ENCODE results near the gene RPF1.
"Not testable (repeated sequence)": the region's sequence is repeated elsewhere in the genome, so short reads cannot be mapped to it uniquely, and the experiment has no call there.

The RPF1 gene, protein sequence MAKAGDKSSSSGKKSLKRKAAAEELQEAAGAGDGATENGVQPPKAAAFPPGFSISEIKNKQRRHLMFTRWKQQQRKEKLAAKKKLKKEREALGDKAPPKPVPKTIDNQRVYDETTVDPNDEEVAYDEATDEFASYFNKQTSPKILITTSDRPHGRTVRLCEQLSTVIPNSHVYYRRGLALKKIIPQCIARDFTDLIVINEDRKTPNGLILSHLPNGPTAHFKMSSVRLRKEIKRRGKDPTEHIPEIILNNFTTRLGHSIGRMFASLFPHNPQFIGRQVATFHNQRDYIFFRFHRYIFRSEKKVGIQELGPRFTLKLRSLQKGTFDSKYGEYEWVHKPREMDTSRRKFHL

DNA sequence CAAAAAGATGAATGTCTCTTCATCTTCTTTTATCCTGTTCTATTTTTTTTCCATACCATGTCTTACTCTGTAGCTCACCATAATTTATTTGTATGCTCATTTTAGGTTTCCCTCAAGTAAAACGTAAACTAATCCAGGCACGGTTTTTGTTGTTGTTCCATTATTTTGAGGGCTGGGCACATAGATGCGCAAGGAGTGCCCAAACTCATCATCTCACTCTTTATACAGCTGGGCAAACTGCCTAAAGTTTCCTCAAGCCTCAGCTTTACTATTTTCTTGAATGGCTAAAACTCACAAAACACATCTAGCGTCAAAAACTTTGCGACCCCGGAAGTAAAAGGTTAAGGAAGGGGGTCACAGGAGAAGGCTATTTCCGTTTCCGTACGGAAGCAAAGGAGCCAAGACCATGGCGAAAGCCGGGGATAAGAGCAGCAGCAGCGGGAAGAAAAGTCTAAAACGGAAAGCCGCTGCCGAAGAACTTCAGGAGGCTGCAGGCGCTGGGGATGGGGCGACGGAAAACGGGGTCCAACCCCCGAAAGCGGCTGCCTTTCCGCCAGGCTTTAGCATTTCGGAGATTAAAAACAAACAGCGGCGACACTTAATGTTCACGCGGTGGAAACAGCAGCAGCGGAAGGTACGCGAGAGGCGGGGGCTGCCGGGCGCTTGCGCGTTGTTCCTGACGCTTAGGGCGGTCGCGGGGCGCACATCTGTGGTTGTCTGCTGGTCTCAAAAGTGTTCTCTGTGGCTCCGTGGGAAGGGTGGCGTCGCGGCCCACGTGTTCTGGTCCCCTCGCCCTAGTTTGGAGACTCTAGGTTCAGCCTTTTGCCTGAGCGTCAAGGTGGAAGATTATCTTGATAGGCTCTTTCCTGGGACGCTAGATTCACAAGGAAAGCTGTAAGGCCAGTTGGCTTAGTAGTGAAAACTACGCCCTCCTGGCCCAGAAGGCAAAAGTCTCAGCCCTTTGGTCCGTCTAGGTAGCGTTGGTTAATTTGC lies at the start of gene RPF1:
Gene RPF1 (plus strand): TSS at position 391 of the 993 bp plus-strand sequence. CDS start 16 bp downstream, at position 407.
- DNase-seq (ENCODE audit: low spot score), result peak; percentile 83

DNA sequence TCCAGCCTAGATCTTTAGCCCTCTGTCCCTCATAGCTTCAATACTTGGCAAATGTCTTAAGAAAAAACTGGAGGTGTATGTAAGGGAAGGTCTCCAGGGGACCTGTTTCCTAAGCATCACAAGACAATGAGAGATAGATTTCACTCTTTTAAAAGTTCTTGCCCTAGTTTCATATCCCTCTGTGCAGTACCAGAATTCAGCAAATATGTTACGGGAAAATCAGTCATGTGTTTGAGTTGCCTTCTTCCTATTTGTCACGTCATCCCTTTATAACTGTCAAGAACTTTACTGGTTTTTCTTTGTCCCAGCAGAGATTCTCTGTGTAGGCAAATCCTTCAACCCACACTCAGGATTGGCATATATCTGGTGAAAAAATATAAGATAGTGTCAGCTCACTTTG lies 48.5 kb upstream of the RPF1 start:
- DNase-seq (ENCODE audit: low spot score), result no peak

DNA sequence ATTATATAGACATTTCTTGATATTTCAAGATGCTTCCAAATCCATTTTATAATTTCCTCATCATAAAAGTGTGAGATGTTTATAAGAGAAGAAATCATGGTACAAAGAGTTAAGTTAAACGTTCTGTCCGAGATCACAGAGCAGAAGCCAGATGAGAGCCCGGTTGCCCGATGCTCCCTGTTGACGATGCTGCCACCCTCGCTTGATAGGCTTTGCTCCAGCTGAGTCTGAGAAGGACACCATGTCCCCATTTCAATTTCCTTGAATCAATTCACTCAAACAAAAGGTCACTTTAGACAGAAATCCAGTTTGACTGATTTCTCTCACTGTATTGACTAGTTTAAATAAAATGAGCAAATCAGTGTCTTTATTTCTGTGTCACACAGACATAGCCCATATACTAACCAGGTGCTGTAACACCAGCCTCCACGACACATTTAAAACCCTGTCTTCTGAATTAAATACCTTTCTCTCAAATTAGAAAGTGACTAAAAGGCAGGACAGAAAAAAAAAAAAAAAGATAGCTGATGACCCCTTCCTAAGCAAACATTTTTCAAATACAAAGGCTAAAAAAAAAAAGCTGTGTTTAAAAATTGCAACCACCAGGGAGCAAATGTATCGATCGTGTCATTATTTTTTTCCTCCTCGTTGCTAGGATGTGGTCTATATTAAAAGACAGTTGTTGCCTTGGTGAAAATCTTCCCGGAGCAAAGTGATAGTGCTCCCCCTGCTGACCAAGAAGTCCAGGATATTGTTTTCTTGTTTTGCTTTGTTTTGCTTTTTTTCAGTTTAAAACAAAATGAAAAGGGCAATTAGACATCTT lies 45.6 kb upstream of the RPF1 start:
- DNase-seq (ENCODE audit: low spot score), result peak; percentile 80

DNA sequence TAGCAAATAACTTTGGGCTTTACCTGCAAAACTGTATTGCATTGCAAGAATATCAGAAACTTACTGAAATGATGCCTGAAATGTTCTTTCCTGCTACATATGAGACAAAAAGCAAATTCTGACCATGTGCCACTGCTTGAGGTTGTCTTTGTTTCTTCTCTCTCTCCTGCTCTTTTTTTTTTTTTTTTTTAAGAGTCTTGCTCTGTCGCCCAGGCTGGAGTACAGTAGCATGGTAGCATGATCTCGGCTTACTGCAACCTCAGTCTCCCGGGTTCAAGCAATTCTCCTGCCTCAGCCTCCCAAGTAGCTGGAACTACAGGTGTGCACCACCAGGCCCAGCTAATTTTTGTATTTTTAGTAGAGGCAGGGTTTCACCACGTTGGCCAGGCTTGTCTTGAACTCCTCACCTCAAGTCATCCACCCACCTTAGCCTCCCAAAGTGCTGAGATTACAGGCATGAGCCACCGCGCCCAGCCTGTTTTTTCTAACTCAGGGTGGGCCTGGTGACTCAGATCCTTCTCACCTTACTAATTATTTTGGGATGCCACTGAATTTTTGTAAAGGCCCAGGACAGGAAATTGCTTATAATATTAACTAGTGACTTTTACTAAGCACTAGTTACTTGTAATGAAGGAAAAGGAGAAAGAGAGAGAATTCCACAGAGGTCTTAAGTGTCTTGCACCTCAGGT lies 44.8 kb upstream of the RPF1 start:
- DNase-seq (ENCODE audit: low spot score), result no peak

DNA sequence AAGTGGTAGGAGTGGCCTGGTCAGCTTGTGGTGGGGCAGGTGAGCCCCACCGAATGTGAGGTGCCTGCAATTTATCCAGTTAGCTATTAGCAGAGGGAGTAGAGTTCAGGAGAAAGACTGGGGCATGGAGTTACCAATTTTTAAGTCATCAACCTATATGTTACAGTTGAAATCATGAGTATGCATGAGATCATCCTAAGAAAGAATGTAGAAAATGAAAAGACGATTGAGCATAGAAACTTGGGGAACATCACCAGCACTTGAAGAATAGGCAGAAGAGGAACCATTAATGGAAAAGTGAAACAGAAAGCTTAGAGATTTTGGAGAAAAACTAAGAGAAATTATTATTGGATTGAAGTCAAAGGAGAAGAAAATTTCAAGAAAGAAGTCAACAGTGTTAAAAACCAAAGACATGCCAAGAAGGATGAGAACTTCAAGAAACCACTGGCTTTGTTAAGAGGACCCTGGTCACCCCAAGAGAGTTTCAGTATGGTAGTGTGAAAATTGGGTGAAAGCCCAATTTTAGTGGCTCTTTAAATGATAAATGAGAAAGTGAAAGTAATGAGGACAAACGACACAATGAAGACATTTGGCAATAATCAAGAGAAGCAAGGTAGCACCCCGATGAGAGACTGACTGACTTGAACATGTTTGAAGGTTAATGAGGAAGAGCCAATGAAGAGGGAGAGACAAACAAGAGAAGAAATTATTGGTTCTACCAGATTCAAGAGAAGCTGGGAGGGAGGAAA lies 44.1 kb upstream of the RPF1 start:
- no peak for DNase-seq (ENCODE audit: low spot score)

DNA sequence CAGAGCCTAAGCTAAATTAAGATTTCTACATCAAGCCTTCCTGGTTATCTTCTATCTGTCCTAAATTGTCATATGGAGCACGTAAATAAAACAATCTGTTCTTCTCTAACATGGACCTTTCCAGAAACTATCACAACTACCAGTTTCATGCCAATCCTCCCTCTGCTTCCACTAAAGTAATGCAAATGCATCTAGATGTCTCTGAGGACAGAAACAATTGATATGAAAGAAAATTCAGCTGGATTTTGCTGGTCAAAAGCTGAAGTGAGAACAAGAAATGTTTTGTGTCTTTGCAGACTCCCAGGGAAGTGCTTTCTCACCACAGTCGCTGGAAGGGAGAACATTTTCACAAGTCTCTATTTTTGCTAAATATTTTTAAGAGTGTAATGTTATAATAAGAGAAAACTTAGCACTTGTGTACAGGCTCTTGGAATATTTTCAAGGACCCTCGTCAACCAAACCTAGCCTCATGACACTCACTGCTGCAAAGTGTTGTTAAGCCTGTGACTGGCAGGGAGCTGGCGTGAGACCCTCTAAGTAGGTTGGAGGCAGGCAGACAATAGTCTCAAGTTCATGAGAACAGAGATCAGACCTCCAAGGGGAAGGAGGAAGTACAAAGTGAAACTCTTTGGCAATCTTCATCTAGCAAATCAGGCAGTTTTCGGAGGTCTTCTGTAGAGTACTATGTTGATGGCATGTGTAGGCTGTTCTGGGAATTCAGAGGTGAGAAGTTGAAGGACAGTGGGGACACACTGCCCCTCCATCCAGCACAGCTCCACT lies 42.0 kb upstream of the RPF1 start:
- DNase-seq (ENCODE audit: low spot score), result no peak

DNA sequence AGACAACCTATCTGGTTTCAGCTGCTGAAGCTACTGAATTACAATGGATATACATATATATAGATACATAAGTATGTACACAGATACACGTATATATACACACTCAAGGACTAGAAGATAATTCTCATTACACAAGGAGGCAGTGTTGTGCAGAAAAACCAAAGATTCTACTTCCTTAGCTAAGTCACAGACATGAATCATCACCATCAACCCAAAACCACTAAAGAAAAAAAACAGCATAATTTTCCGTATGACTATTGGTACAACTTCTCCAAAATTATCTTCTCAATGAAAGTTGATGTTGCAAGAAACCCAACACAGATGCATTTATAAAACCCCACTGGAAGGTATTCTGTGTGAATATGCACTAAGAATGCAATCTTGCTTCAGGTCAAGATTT lies 36.8 kb upstream of the RPF1 start:
- peak; percentile 29 for DNase-seq (ENCODE audit: low spot score)

DNA sequence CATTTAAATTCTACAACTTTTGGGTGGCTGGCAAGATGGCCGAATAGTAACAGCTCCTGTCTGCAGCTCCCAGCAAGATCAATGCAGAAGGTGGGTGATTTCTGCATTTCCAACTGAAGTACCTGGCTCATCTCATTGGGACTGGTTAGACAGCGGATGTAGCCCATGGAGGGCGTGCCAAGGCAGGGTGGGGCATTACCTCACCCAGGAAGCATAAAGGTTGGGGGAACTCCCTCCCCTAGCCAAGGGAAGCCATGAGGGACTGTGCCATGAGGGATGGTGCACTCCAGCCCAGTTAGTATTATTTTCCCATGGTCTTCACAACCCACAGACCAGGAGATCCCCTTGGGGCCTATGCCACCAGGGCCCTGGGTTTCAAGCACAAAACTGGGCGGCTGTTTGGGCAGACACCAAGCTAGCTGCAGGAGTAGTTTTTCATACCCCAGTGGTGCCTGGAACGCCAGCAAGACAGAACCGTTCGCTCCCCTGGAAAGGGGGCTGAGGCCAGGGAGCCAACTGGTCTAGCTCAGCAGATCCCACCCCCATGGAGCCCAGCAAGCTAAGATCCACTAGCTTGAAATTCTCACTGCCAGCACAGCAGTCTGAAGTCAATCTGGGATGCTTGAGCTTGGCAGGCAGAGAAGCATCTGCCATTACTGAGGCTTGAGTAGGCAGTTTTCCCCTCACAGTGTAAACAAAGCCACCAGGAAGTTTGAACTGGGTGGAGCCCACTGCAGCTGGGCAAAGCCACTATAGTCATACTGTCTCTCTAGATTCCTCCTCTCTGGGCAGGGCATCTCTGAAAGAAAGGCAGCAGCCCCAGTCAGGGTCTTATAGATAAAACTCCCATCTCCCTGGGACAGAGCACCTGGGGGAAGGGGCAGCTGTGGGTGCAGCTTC lies 36.1 kb upstream of the RPF1 start:
- not testable (repeated sequence) for DNase-seq (ENCODE audit: low spot score)

DNA sequence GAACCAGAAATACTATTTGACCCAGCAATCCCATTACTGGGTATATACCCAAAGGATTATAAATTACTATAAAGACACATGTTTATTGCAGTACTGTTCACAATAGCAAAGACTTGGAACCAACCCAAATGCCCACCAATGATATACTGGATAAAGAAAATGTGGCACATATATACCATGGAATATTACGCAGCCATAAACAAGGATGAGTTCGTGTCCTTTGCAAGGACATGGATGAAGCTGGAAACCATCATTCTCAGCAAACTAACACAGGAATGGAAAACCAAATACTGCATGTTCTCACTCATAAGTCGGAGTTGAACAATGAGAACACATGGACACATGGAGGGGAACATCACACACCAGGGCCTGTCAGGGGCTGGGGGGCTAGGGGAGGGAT lies 30.4 kb upstream of the RPF1 start:
- DNase-seq (ENCODE audit: low spot score), result not testable (repeated sequence)

DNA sequence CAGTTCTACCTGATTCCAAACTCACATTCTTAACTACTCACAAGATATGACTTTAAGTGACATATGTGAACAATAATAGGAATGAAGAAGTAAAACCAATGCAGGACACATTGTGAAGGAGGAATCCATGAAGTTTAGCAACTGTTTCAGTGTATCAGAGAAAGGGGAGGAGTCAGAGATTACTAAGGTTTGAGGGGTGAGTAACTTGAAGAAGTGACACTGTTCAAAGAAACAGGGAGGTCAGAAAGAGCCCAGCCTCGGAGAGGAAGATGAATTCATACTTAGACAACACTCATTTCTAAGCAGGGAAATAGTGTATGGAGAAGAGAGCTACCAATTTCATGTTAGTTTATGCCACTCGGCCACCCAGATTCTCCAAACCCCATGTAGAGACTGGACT lies 28.2 kb upstream of the RPF1 start:
- no peak for DNase-seq (ENCODE audit: low spot score)

DNA sequence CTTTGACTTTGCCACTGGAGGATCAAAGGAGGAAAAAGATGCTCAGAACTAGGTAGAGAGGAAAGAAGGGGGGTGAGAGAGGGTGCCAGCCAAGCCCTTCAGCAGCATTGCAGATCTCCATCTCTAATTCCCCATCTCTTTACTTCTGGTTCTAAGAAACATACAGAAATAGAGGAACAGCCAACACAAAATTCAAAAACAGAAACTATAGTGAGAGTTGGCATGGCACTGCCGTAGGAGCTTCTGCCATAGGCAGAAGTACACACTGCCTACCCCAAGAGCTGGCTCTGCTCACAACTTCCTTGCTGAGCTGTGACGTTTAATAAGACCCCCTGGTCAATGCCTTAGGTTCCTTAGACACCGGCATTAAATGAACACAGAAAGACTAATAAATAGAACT lies 26.6 kb upstream of the RPF1 start:
- no peak for DNase-seq (ENCODE audit: low spot score)

DNA sequence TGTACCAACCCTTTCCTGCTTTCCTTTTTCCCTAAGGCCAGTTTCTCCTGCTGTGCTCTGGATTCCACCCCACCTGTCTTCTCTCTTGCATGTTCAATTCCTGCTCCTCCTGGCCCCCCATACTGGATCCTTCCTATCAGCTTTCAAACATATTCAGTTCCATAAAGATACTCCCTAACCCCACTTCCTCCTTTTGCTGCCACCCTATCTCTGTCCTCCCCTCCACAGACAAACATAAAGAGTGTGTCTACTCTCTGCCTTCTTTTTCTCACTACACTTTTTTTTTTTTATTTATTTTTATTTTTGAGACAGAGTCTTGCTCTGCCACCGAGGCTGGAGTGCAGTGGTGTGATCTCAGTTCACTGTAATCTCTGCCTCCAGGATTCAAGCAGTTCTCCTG lies 16.9 kb upstream of the RPF1 start:
- no peak for DNase-seq (ENCODE audit: low spot score)

DNA sequence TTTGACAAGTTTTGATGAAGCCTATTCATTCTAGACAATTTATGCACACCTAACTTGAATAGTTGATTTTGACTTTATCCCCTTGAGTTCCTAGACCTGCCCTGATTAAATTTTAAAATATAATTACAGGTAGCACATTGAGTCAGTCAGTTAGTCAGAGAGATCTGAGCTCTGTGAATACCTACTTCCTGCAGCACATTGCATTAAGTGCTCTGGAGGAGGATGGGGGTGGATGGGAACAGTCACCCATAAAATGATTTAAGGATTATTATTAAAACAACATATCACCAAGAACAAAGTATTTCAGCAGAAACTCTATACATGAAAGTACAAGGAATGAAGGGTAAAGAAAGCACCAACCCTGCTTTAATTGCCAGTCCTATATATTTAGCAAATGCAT lies 11.8 kb upstream of the RPF1 start:
- no peak for DNase-seq (ENCODE audit: low spot score)

DNA sequence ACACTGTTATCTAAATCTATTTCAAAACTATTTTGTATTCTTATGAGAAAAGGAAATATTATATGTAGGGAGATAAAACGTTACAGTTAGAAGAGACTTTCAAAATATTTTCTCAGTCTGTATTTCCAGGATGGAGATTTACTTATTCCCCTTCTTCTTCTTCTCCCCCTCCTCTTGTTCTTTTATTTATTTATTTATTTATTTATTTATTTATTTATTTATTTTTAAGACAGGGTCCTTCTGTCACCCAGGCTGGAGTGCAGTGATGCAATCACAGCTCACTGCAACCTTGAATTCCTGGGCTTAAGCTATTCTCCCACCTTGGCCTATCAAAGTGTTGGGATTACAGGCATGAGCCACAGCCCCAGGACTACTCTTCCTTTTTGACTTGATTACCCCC lies 2.8 kb upstream of the RPF1 start:
- no peak for DNase-seq (ENCODE audit: low spot score)

DNA sequence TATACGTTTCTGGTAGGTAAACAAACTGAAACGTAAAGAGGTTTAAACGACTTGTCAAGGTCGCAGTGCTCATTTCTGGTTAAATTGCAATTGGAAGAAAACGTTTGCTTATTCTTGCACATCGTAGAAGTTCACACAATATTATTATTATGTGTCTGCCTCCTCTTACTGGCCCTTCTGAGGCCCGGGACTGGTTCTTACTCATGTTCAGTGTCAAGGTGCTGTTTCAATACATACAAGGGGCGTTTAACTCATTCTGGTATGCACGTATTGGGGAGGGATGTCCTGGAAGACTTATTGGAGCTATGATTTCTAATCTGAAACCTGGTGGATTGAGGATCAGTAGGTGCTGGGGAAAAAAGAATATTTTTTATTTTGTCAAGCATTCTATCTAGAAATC lies 932 bp downstream of the RPF1 start:
- DNase-seq (ENCODE audit: low spot score), result peak; percentile 34

DNA sequence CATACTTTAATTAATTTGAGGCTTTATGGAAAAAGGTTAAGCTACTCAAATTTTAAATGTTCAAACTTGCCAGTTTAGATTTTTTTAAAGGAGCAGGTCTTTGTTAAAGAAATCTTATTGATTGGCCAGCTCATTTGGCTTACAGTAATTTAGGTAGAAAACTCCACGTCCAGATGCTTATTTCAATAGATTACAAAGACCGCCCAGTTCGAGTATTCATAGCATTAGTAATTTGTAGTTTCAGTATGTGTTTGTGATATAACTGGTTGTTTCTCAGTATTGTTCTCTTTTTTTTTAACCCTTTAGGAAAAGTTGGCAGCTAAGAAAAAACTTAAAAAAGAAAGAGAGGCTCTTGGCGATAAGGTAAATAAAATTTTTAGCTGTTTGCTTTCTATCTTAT lies 1.6 kb downstream of the RPF1 start:
- no peak for DNase-seq (ENCODE audit: low spot score)

DNA sequence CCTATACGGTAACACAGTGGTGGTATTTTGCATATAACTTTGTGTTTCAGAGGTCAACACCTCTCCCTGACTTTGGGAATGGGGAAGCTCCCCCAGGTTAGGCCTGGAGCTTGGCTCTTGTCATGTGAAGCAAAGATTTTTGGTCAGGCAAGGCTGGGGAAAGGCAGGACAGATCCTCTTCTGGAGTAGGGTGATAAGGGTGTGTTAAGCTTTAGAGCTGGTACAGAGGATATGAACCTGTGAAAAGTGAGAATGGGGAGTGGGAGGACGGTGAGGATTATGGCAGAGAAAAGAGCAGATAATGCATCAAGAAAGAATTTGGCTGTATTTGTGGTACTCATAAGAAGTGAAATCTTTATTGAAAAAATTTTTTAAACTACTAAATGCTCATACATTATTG lies 2.3 kb downstream of the RPF1 start:
- no peak for DNase-seq (ENCODE audit: low spot score)

DNA sequence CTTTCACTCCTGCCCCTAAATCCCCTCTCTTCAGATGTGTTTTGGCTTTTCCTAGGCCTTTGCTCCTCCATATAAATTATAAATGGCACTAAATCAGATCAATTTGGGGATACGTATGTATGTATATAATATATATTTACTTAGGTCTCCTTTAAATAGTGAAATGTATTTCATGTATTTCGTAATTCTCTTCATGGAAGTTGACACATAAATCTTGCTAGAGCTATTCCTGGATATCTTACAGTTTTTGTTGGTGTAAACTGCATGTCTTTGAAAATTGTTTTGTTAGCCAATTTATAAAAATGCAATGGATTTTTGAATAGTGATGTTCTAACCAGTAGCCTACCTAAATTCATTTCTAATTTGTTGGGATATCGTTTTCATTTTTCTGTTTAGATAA lies 9.0 kb downstream of the RPF1 start:
- no peak for DNase-seq (ENCODE audit: low spot score)

DNA sequence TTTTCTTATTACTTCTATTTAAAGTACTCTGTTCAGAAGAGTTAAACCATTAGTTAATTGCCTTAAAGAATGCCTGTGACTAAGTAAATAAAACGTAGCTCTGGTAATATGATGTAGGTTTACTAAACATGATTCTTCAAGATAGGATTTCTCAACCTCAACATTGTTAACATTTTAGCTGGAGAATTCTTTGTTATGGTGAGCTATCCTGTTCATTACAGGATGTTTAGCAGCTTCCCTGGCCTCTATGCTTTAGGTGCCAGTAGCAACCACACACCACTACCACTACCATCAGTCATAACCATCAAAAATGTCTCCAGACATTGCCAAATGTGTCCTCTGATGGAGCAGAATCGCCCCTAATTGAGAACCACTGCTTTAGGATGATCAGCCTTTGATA lies 10.7 kb downstream of the RPF1 start:
- no peak for DNase-seq (ENCODE audit: low spot score)

Data from cerebellar cortex (tissue), 1 donor.